GM21576 (cell line): ENCODE measurements around the gene EDRF1.

Experiments
- ATAC-seq: cut with Tn5 transposase; IDR thresholded peaks from one replicate; pipeline ENCODE4 v1.9.1; 2021; ENCODE audit warnings: mild to moderate bottlenecking, moderate library complexity; ENCODE audit not compliant: unreplicated experiment

EDRF1 gene

DNA sequence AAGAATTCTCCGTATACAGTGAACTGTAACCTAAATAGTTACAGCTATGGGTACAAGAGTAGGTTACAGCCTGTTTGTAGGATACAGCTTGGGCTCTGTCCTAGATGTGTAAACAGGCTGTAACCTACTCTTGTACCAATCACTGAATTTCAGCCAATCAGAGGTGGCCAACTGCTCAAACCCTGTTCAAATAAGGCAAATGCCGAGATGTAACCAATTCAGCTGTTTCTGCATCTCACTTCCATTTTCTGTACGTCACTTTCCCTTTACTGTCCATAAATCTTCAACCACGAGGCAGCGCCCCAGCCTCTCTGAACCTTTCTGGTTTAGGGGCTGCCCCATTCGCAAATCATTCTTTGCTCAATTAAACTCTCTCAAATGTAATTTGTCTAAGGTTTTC is 64.4 kb downstream of the EDRF1 start:
- peak; percentile 79 for ATAC-seq

DNA sequence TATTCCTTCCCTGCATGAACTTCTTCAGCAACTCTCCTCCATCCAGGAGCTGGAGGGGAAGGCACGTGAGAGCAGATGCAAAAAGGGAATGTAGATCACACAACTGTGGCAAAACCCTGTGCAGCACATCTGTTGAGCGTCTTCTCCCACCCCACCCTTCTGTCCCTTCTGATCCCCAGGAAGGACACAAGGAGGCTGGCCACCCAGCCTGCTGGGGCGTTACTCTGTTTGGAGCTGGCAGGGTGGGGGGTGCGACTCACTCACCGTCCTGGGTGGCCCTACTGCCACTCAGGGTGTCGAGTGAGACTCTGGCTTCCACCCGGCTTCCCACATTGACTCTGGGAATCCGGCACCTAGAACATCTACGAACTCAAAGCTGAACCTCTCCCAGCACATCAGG is 66.3 kb downstream of the EDRF1 start:
- ATAC-seq, result no peak

DNA sequence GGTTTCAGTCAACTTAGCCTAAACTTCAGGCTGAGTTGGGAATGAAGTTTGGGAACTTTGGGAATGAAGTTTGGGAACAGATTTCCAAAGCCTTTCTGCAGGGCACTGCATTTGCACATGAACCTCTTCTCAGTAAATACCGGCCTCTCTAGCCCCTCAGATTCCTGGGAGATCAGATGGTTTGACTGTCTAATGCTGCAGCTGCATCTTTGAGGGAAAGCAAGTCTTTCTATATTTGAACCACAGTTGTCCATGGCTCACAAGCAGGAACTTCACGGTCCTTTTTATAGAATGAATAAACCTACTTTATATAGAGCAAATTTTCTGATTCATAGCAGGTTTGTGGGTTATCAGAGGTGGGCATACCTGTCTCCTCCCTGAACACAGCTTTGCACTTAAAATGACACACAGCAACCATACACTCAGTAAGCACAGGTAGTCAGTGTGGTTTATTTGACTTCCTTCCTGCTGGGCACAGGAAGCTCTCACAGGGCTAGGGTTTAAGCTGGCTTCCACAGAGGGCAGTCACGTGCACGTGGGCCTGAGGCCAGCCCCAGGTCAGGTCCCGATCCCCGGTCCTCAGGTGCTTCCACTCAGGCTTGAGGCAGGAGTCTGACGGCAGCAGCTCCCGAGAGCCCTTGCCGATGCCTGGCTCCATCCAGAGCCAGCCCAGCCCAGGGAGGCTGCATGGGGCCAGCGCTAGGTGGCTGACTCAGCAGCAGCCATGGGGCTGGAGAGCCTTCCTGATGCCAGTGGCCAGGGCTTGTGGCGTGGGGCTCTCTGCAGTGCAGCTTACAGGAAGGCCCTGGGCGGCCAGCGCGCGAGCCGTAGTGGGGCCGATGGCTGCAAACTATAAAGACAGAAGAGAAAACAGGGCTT is 68.9 kb downstream of the EDRF1 start:
- ATAC-seq, result no peak

- ATAC-seq, result no peak
Measured at GRCh38 chr10:125792342-125793300, 73.1 kb downstream of the EDRF1 start.

GRCh38 chr10:125795128-125795527 is 75.6 kb downstream of the EDRF1 start:
- no peak for ATAC-seq

GRCh38 chr10:125795637-125796190 is 76.2 kb downstream of the EDRF1 start:
- ATAC-seq, result no peak

- no peak for ATAC-seq
Measured at GRCh38 chr10:125797424-125797823, 77.9 kb downstream of the EDRF1 start.

DNA sequence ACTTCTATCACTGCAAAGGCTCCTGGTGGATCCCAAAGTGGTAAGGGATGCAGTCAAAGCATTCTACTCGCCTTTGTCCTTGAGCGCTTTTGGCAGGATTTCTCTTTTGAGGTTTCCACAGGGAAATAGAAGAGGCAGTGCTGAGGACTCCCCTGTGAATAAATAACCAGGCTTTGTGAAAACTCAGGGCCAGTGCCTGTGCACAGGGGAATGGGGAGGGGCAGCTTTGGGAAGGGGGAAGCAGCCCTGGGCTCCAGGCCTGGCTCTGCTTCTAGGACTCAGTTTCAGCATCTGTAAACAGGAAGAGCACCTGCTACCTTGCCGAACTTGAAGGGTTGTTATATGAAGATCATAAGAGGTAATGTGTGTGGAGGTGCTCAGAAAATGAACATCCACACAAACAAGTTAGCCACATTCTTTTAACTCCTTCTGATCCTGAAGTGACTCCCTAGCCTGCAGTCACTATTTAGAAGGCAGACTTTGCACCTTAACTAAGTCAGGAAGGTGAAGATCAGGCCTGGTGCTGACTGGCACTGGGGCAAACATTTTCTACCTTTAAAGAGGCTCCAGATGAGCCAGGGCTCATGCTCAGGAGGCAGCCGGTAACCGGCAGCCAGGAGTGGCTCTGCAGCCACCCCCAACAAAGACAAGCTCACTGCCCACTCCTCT is 78.6 kb downstream of the EDRF1 start:
- no peak for ATAC-seq

DNA sequence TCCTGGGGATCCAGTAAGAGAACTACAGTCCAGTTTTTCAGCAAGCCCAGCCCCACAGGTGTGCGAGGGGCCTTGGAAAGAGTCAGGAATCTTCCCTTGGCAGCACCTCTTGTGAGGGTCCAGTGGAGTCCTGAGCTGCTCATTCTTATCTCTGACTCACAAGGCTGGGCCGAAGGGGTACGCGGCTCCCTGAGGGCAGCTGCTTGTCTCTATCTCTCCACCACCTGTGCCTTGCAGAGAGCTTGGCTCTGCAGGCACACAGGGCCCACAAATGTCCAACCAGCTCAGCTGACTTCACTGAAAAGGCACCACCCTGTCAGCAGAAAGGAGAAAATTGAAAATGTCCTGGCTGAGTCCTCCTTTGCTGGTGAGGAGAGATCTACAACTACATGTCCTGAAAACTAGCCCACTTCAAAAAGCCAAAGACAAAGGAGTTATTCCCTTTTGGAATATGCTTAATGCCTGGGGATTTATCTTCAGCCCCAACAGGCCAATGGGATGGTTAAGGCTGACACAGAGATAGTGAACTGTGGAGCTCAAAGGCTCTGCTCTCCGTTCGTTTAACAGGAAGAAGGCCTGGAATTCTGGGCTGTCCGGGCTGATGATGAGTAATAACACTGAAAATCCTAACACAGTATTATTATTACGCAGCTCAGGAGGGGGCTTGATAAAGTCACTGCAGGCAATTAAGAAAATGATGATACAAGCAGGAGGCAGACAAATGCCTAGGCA is 80.1 kb downstream of the EDRF1 start:
- no peak for ATAC-seq

GRCh38 chr10:125801574-125801973 is 82.1 kb downstream of the EDRF1 start:
- no peak for ATAC-seq

GRCh38 chr10:125802131-125802530 is 82.6 kb downstream of the EDRF1 start:
- ATAC-seq, result no peak

DNA sequence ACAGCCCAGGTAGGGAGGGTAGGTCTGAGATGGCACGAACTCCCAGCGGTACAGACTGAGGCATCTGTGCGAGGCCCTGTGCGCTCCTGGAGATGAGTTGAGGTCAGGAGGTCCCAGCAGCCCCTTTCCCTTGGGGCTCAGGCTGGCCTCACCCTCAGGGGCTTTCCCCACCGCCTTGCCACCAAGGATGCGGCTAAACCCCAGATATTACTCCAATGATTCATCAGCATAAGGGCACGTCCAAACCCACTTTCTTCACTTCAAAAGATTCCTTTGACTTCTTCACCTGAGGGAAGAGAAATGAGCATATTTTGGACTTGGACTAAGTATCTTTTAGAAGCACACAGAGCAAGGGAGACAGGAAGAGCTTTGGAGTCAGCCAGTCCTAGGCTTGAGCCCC is 83.2 kb downstream of the EDRF1 start:
- ATAC-seq, result no peak

DNA sequence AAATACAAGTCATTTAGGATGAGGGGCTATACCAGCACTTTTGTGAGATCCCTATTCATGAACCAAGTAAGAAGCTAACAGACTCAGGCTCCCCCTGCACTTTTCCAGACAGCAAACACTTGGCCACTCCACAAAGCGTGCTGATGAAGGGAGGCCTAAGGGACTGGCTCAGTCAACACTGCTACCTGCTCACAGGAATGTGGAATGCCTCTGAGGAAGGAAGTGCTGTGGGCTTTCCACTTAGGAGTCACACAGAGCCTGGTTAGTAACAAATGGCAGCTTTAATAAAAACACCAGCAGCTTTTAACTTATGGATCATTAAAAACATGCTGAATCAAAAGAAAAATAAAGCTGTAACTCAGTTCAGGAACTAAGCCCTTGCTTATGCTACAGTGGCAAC is 88.5 kb downstream of the EDRF1 start:
- ATAC-seq, result no peak

DNA sequence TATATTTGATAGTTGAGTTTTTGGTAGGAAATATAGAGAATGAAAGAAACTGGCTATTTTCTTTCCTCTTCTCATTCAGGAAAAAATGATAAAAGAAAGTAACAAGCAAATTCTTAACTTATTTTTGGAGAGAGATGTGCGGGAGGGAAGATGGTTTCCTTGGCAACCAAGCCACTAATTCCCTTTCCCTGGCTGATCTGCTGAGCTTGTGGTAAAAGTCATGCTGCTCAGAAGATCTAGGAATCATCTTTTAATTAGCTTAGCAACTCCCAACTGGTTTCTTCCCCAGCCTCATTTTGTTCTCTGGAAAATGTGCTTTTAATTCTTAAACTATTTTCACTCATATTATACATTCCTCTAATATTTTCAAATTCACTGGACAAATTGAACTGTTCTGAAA is 91.7 kb downstream of the EDRF1 start:
- ATAC-seq, result no peak

DNA sequence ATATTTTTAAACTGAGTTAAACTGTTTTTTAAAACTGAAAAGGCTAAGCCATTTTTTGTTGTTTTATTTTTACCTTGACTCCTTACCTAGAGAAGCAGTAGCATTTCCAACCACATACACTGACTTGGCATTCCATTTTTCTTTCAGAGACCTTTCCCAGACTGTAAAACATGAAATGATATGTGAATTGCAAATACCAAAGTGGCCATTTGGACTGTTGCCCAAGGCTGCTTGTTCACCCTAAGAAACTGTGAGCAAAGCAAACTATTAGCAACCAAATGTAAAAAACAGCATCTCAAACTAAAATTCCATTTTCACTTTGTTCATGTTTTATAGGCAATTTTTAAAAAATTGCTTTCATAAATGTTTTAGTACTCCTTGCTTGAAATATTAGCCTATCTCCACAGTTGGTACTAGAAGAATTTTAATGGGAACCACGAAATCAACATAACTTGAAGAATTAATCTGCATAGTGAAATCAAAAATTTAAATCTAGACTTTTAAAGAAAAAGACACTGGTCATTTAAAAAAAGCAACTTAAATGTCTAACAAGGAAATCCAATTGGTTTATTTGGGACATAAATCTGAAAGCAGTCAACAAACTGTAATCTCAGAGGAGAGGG is 92.7 kb downstream of the EDRF1 start:
- no peak for ATAC-seq
